Gastroesophageal sphincter (tissue), 3 donors: ENCODE results near the gene TMEM237.

ENCODE experiments used
- POLR2A ChIP-seq, 2 donors: fragments of 450-650 bp; IDR thresholded peaks; one replicate each; pipeline ENCODE4 v1.6.1; 2017; ENCODE audit warnings: antibody characterized with exemption in 2 of 2, mild to moderate bottlenecking in 2 of 2, moderate library complexity in 1 of 2
- POLR2AphosphoS5 ChIP-seq: sonication (generic); formaldehyde crosslinking; IDR thresholded peaks from one replicate; pipeline ENCODE4 v1.6.1; 2017; ENCODE audit warnings: antibody characterized with exemption
- TF ChIP-seq, protein P1 (sequence below), 4 experiments: fragments of 200-600 bp in 2 of 4; fragments of 450-650 bp in 2 of 4; sonication (generic) in 1 of 4; IDR thresholded peaks; one replicate each; pipeline ENCODE4 v1.5.1; 2017 to 2019; ENCODE audit warnings: antibody characterized with exemption in 4 of 4, mild to moderate bottlenecking in 2 of 4, moderate library complexity in 2 of 4

GRCh38 chr2:201664334-201664733 lies 21.0 kb upstream of the TMEM237 start:
- TF ChIP-seq, protein P1, sequence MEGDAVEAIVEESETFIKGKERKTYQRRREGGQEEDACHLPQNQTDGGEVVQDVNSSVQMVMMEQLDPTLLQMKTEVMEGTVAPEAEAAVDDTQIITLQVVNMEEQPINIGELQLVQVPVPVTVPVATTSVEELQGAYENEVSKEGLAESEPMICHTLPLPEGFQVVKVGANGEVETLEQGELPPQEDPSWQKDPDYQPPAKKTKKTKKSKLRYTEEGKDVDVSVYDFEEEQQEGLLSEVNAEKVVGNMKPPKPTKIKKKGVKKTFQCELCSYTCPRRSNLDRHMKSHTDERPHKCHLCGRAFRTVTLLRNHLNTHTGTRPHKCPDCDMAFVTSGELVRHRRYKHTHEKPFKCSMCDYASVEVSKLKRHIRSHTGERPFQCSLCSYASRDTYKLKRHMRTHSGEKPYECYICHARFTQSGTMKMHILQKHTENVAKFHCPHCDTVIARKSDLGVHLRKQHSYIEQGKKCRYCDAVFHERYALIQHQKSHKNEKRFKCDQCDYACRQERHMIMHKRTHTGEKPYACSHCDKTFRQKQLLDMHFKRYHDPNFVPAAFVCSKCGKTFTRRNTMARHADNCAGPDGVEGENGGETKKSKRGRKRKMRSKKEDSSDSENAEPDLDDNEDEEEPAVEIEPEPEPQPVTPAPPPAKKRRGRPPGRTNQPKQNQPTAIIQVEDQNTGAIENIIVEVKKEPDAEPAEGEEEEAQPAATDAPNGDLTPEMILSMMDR (IDR thresholded peaks at IDR 0.05), result no peak
- TF ChIP-seq POLR2AphosphoS5 (no peak), POLR2A (IDR thresholded peaks at IDR 0.05) (no peak)
